GM15510 (cell line): Measurements from ENCODE around the gene SPNS2.

ENCODE experiments used
- POLR2A ChIP-seq: IDR thresholded peaks from 3 replicates; pipeline ENCODE4 v1.6.1; 2011; ENCODE audit warnings: borderline replicate concordance; ENCODE audit not compliant: insufficient read length; ENCODE audit errors: extremely low read depth

The SPNS2 gene

GRCh38 chr17:4573115-4573514, 74.4 kb downstream of the SPNS2 start:
- TF ChIP-seq POLR2A, result no peak

- no peak for TF ChIP-seq POLR2A
Measured at GRCh38 chr17:4573669-4574068, 75.0 kb downstream of the SPNS2 start.

DNA sequence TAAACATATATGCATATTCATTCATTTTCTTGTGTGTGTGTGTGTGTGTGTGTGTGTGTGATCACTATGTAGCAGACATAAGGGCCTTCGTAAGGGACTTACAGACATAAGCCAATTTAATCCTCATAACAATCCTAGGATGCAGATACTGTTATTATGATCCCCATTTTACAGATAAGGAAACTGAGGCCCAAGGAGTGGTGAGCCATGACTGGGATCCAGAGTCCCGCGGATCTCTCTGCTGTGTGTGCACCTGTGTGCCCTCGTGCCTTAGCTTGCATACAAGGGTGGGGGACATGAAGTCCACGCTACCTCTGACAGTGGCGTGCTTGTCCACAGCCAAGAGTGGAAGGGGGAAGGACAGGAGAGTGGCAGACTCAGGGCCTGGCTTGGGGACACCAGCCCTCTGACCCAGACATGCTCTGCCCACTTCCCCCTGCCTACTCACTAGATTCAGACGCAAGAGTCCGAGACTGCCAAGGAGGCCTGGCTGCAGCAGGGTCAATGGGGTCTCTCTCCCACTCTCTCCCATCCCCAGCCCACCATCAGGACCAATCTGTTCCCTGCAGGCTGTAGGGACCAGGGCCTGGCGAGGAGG, 75.9 kb downstream of the SPNS2 start:
- no peak for TF ChIP-seq POLR2A

DNA sequence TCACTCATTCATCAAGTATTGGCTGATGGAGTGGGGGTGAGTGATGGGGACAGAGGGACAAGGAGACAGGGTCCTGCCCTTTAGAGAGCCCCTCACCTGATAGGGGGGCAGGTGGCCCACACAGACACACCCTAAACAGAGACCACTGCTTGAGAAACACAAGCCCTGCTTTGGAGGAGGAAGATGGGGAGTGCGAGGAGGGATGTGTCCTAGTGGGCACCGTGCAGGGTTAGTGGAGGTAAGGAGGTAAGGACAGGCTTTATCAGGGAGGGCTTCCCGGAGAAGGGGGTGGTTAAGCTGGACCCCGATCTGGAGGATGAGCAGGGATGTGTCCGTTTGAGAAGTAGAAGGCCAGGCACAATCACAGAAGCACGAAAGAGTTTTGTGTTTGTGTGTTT, 77.5 kb downstream of the SPNS2 start:
- TF ChIP-seq POLR2A, result no peak

GRCh38 chr17:4576729-4577322, 78.1 kb downstream of the SPNS2 start:
- no peak for TF ChIP-seq POLR2A

- TF ChIP-seq POLR2A, result no peak
Measured at GRCh38 chr17:4577386-4577993, 78.8 kb downstream of the SPNS2 start.

DNA sequence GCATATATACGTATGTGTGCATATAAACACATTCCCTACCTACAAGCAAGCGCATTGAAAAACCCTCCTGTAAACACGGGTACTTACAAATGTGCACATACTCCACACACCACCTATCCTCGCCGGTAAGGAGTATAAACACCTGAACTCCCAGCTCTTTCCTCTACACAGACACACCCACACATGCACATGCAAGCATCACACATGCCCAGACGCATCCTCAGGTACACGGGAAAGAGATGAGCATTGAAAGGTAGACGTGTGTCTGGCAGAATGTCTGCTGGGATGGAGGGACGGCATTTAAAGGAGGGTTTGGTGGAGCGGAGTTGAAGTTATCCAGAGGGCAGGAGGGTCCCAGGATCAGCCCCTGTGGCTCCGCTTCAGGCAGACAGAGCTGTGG, 81.0 kb downstream of the SPNS2 start:
- no peak for TF ChIP-seq POLR2A

GRCh38 chr17:4580291-4580690, 81.6 kb downstream of the SPNS2 start:
- no peak for TF ChIP-seq POLR2A

DNA sequence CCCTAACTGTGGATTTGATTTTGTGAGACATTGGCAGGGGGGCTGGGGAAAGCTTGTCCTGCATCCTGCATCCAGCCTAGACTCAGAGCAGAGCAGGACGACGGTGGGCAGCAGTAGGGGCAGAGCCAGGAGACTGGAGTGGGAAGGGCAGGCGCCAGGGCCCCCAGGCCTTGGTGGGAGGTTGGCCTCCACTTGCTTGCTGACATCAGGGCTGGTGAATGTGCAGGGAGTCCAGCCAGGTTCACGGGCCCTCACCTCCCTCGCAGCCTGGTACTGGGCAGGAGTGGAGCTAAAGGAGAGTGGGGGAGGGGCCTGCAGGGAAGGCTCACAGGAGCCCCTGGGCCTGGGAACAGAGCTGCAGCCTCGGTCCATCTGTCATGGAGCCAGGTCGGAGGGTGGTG, 83.4 kb downstream of the SPNS2 start:
- TF ChIP-seq POLR2A, result no peak

- no peak for TF ChIP-seq POLR2A
Measured at GRCh38 chr17:4582691-4583090, 84.0 kb downstream of the SPNS2 start.

- TF ChIP-seq POLR2A, result no peak
Measured at GRCh38 chr17:4583206-4583605, 84.5 kb downstream of the SPNS2 start.

DNA sequence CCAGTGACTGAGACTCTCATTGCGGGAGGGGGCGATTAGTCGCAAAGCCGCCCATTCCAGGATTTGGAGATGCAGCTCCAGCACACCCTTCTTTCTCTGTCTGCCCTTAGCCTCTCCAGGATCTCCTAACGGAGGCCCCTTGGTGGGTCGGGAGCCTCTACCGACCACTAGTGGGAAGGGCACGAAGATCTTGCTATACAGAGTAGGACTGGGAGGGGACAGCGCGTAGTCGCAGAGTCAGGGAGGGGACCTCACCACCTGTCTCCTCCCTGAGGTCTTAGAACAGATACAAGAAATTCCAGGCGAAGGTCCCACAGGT, 85.1 kb downstream of the SPNS2 start:
- TF ChIP-seq POLR2A, result no peak

DNA sequence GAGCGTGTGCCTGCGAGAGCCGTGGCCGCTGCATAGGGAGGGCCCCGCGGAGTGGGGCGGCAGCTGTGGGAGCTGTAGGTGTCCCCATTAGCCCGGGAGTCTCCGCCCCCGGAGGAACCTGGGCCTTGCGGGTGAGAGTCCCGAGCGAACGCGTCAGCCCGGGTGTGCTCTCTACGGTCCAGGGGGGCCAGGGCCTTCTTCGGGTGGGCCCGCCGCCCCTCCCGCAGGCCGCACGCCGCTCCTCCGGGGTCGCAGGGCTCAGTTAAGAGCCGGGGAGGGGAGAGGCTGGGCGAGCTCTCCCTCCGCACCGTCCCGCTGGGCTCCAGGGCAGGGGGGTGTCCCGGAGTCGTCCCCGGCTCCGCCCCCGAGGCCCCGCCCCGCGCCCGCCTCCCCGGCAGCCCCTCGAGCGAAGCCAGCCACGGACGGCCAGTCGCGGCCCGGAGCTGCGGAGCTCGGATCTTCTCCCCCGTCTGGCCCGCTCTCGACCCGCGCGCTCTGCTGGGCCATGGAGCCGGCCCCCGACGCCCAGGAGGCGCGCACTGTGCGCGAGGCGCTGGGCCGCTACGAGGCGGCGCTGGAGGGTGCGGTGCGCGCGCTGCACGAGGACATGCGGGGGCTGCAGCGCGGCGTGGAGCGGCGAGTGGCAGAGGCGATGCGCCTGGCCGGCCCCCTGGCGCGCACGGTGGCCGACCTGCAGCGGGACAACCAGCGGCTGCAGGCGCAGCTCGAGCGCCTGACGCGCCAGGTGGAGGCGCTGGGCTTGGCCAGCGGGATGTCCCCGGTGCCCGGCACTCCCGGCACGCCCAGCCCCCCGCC, 85.6 kb downstream of the SPNS2 start, which contains the start of gene SMTNL2:
Gene SMTNL2 (plus strand): TSS at position 429 of the 816 bp plus-strand sequence. CDS start 77 bp downstream, at position 506.
- TF ChIP-seq POLR2A, result no peak

- no peak for TF ChIP-seq POLR2A
Measured at GRCh38 chr17:4584917-4585637, 86.4 kb downstream of the SPNS2 start.

GRCh38 chr17:4585638-4585994, 86.9 kb downstream of the SPNS2 start:
- TF ChIP-seq POLR2A, result no peak

DNA sequence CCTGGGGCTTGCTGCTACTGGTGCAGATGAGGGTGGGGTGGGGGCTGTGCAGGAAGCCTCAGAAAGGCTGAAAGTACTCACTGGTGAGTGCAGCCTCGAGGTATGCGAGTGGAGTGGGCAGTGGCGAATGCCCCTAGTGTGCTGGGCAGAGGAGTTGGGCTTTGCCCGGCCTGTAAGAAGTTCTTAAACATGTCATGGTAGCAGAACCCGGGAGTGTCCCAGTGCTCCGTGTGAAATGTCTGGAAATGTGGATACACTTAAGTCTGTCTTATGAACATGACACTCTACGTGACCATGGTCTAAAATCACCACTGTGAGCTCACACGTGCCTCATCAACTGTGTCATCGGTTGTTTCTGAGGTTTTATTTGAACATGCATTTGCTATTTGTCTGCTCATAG, 87.4 kb downstream of the SPNS2 start:
- no peak for TF ChIP-seq POLR2A

DNA sequence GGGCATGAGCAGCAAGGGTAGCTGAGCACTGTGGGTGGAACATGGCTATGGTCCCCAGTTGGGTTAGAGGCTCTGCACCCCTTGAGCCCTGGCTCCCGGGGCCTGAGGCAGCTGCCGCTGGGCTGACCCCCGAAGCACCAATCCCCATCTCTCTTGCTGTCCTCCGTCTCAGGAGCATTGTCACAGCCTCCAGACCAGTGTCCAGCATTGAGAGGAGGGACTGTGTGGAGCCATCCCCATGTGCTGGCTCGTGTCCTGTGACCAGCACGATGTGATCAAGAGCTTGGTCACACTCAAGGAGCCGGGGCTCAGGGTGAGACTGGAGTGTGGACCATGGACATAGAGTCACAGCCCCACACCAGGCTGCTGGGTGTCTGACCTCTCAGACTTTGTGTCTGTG, 88.5 kb downstream of the SPNS2 start:
- TF ChIP-seq POLR2A, result no peak
